ENCODE results near the gene ZNF618.

Gene ZNF618

DNA sequence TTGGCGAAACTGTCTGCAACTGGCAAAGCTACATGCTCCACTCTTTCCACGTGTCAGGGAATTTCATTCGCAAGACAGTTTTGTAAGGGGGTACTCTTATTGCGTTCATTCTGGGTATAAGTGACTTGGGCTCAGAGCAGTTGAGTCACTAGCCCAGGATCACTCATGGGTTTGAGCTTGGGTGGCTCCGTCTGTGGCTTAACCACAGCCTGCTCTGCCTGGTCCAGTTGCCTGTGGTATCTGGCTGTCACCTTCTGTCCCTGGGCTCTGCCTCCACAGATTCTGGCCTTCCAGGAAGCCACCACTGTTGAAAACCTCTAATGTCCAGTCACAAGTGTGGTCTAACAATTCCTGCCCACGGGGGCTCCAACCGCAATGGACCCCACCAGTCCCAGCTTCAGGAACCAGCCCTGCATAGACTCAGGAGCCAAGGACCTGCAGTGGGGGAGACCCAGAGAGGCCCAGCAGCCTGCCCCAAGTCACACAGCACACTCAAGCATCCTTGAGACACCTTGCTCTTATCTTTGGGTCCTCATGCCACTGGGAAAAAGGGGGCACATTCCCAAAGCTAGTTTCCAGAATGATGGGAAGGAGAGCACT, 212.6 kb downstream of the ZNF618 start:
- no peak for DNase-seq

DNA sequence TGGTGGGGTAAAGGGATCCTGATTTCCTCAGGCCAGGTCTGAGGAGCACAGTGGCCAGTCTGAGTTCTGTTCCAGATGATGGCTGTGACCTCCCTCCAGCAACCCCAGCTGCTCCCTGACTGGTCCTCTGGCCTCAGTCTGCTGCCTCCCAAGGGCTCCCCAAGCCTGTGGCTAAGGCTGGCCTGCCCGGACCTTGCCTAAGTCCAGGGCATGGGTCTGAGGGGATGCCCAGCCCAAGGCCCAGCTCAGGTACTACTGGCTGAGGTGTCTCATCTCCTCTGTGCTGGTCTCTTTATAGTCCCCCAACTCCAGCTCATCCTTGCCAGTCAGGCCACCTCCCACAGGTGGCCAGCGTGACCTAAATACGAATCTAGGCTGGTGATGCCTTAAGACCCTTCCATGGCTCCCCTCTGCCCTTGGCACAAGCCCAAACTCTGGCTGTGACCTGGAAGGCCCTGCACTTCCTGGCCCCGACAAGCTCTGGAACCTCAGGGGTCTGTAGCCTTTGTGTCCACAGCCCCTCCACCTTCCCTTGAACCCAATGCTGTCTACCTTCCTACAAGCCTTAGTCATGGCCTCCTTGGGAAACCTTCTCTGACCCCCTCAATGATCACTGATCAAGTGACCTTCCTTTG, 213.2 kb downstream of the ZNF618 start:
- no peak for DNase-seq

DNA sequence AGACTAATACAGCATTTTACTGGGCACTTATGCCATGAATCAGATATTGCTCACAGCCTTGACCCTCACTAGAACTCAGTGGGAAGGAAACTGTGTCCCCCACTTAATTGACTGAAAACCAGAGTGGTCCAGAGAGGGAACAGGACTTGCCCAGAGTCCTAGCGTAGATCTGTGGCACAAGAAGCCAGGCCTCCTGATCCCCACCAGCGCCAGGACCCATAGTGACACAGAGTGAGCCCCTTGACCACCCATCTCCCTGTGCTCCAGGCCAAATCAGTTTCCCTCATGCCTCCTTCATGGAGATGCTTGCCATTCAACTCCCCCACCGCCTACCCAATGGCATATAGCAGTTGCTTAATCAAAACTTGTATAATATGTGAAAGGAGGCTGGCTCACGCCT, 214.7 kb downstream of the ZNF618 start:
- DNase-seq = no peak

DNA sequence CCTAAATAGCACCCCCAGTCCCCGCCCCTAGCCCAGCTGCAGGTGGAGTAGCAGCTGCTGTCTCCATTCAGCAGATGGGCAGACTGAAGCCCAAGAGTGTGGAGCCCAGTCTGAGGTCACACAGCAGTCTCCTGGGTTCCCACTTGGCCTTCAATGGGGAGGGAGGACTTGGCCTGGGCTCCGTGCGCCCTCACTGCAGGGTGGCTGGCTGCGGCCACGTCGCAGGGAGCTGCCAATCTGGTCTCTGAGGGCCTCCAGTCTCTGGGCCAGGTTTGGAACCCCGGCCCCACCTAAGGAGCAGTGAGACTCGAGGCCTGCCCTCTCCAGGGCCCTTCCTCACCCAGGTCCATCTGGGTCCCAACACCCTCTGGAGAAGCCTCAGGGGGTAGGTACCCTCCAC, 215.6 kb downstream of the ZNF618 start:
- no peak for DNase-seq

DNA sequence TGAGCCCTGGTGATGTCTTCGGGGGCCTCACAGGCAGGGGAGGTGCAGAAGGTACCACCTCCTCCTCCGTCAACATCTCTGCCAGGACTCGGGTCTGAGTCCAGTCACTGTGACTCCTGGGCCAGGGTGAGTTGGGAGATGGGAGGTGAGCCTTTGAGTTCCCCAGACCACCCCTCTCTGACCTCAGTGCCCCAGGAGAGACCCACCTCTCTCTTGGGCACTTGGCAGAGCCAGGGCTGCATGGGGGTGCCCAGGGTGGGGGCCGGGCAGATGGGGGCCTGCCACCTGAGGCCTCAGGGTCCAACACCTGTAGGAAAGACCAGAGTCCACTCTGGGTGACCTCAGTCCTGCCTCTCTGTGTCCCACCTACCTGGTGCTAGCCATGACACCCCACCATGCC, 216.2 kb downstream of the ZNF618 start:
- DNase-seq = no peak

DNA sequence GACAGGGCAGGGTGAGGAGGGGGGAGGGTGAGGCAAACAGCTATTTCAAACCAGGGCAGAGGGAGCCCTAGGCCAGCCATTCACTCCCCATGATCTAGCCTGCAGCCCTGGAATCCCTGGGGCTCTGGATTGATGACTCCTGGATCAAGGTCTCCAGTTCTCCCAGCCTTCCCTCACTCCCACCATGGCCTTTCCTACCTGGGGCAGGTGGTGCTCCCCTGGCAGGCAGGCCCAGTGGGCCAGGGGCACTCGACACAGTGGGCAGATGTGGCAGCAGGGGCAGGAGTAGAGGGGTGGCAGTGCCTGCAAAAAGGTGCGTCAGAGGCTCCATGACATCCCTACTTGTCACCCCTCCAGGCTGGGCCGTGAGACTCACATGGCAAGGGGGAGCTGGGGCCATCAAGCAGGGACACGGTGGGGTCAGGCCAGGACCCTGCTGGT, 216.9 kb downstream of the ZNF618 start:
- no peak for DNase-seq

DNA sequence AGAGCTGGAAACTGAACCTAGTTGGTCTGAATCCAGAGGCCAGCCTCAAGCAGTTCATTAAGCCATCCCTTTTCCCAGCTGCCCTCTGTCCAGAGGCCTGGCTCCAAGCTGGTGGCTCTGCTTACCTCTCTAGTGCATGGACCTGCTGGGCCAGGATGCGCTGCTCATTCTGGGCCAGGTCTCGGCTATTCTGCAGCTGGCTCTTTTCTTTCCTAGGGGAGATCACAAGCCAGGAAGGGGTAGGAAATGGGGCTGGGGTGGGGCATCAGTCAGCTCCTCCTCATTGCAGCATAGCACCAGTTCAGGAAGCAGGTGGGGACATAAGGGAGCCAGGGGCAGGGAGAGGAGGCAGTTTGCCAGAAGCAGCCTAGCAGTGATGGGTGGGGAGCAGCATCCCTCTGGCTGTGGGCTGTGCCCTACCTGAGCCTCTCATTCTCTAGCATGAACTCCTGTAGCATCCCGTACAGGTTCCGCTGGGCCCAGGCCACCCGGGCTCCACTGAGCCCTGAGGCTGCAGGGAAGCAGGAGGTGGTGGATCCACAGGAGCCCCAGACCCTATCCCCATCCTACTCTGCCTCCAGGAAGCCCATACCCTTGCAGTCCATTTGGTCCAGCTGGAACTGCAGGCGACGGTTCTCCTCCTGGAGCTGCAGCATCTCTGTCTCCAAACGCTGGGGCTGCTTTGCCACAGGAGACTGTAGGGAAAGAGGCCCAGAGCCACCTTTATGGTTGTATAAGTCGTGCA, 217.8 kb downstream of the ZNF618 start:
- no peak for DNase-seq

DNA sequence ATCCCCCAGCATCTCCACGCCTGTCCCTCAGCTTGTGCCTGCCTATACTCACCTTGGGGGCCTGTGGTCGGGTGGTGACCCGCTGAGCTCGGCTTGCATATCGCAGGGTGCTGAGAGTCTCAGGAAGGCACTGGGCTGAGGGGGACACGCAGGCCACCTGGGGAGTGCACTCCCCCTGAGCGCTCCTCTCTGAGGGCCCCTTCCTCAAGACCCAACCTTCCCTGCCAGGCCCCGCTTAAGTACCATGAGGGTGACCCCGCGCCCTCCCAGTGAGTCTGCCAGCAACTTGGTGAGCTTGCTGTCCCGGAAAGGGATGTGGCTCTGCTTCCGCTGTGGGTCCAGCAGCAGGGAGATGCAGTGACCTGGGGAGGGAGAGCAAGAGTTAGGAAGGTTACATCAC, 218.9 kb downstream of the ZNF618 start:
- DNase-seq = no peak

DNA sequence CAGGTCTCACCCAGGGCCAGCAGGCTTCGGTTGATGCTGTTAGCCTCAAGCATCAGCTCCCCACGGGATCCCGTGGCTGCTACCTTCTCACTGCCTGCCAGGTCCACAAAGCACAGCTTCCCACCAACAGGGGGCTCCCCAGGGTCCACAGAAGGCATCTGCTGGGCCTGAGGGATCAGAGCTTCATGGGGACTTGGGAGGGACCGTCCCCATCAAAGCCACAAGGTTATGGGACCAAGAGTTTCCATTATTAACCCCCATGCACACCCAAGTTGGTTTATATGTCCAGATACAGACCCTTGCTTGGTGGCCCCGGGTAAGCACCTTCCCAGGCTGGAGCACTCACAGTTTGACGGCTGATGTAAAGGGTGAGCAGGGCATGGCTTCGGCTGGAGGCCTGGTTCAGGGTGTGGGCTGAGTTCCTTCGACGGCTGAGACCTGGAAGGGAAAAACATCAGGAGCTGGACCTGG, 220.0 kb downstream of the ZNF618 start:
- no peak for DNase-seq

DNA sequence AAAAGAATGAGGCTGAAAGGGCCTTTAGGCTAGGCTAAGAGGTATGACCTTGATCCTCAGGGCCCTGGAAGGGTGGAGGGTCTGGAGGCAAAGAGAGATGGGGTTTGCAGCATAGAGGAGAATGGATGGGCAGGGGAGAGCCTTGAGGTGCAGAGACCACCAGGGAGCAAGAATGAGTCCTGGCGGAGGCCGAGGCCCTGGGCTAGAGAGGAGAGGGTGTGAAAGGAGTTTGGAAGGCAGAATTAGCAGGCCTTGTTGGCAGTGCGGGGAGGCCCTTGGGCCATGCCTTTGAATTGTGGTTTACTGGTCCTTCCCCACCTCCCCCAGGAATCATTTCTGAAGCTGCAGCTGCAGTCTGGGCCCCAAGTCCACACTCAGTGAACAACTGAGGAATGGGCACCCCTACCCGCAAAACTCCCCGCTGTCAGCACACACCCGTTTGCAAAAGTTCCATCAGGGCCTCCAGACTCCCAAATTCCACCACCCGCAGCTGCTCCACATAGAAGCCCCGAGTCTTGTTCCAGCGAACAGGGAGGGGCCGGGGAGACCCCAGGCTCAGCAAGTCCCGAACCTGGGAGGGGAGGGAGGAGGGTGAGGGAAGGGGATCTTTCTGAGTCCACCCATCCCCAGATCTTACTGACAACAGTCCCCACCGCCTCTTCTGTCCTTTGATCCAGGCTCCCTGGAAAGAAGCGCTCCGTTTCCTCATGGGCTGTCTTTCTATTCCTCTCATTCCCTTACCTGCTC, 220.9 kb downstream of the ZNF618 start:
- no peak for DNase-seq

DNA sequence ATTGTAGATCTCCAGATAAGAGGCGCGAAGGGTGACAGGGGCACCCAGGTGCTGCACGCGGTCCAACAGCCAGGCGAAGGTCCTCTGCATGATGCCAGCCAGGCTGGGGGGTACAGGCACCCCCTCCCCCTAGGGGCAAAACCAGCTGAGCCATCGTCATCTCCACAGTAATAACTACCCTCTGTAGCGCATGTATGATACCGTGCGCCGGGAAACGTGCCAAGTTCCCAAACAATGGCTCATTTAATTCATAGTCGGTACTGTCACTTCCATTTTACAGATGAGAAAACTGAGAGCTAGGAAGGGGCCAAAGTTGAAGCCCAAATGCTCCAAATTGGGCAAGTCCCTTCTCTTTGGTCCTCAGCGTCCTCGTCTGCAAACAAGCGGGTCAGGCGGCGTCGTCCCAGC, 221.5 kb downstream of the ZNF618 start:
- DNase-seq = peak; percentile 6

DNA sequence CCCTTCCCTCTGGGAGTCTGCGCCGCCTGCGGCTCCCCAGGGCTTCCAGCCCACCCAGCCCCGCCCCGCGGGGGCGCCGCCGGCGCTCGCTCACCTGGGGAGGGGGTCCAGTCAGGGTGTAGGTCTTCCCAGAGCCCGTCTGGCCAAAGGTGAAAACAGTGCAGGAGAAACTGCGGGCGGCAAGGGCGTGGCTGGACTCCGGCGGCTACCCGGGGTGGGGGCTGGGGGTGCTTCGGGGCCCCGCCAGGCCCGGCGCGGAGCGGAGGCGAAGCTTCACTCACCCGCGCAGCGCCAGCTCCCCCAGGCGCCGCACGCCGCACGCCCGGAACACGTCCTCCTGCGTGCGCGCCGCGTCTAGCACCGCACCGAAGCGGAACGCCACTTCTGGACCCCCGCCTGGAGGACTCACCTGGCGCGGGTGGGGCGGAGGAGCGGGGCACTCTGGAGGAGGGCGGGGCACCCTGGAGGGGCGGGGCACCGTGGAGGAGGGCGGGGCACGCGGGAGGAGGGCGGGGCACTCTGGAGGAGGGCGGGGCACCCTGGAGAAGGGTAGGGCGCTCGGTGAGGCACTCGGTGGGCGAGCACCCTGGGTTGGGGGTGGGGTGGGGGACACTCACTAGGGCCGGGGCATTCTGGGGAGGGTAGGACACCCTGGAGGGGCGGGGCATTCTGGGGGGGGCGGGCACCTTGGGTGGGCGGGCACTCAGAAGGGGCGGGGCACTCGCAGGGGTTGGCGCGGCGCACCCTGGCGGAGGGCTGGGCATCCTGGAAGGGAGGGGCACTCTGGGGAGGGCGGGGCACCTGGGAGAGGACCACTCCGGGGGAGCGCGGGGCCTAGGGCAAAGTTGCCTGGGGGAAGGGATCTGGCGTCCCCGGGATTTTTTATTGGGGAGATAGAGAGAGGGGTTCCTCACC, 222.2 kb downstream of the ZNF618 start:
- DNase-seq = peak; percentile 10

DNA sequence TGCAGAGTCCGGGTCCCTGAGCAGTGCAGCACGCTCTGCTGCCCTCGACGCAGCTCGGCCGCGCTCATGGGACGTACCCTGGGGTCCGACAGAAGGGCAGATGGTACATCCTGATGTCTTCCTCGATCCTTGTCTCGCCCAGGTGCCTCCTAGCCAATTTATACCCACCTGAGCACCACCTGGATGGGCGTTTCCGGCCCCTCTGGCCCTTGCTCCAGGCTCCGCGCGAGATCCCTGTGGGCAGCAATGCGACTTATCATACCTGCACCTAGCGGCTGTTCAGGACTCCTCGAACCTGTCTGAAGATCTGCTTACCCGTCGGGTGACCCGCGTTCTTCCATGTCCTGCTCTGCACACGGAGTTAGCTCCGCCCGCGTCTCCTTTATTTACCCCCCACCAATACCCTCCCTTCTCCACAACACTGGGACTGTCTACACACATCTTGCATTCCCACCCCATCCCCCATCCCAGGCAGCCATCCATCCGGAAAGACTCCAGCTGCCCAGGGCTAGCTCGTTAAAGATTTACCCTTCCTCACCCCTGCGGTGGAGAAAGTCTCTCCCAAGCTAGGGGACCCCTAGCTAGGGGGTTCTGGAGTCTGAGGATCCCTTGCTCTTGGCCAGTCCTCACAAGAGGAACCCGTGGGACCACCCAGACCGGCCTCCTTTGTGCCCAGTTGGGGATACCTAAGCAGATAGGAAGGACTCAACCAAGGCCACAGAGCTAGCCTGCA, 223.0 kb downstream of the ZNF618 start, which contains the start of gene KIF12:
KIF12 (minus strand) TSS at position 357 of the 733 bp plus-strand sequence; CDS start at position 341, 16 bp downstream.
- peak; percentile 6 for DNase-seq

DNA sequence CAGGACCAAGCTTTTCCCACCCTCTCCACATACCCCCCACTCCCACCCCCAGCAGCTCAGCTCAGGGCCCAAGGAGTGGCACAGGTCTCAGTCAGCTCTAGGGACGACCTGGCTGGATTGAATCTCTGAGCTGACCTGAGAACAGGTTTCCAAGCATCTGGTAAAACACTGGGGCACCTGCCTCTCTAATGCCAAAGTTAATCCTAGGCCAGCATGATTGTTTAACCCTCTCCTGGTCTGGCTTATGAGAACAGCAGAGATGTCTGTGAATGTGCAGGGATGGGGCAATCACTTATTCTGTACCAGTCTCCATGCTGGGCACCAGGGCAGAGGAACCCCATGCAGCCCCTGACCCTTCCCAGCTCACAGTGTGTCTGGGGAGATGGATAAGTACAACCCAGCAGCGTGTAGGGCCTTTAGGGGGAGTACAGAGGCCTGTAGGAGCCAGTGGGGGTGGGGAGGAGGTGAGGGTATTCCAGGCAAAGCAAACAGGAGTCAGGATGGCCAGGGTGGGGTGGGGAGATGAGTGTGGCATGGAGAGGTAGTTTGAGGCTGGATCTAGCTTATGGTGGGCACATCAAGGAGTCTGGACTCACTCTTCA, 223.7 kb downstream of the ZNF618 start:
- no peak for DNase-seq

DNA sequence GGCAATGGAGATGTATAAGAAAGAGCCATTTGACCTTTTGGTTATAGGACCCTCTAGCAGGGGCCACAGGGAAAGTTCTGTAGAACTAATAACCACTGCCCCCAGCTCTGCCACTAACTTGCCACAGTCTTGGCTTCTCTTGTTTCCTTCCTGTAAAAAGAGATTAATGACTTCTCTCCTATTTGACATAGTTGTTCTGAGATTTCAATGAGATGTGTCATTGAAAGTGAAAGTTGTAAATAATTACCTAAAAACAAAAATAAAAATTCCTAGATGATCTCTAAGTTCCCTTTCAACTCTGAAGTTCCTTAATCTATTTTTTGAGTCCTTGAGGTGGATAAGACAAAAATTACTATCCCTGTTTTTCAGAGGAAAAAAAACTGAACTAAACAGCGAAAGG, 224.4 kb downstream of the ZNF618 start:
- no peak for DNase-seq

DNA sequence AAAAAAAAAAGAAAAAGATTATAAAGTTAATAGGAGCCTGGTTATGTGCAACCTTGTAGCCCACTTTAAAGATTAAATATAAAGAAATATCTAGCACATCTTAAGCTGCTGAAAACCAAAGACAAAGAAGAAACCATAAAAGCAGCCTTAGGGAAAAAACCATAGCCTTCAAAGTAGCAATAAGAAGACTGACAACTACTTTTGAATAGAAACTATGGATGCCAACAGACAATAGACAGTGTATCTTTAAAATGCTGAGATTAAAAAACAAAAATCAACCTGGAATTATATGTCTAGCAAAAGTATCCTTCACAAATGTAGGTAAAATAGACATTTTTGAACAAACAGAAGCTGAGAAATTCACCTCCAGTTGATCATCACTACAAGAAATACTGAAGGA, 226.4 kb downstream of the ZNF618 start:
- no peak for DNase-seq

DNA sequence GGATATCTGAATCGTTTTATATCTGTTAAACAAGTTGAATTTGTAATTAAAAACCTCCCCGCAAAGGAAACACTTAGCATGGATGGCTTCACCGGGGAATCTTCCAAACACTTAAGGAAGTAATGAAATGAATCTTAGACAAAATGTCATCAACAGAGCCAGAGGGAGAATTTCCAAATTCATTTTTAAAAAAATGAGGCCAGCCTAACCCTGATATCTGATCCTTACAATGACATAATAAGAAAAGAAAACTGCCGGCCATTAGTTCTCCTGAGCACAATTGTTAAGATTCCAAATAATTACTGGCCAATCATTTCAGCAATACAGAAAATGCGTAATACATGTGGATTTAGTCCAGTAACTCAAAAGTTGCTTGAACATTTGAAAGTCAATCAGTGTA, 229.1 kb downstream of the ZNF618 start:
- no peak for DNase-seq

All from DMS153 (cell line).